Mucosa of descending colon (tissue), 3 donors: ENCODE results near the gene CASZ1. TPM values are rescaled to one million over a fixed set of nuclear protein-coding genes. Genes with fewer than 3 reads are reported as not detected.

Experiments
- ATAC-seq: fragments of 200-7000 bp; cut with Tn5 transposase; one replicate; pipeline ENCODE4 v1.9.1; 2020; ENCODE audit warnings: mild to moderate bottlenecking, moderate library complexity
- DNase-seq, 3 donors: peaks; one replicate each; pipeline ENCODE4 v3.0.0-alpha.2; 2020
- H3K36me3 ChIP-seq: fragments of 200-600 bp; one replicate; pipeline ENCODE4 v1.8.0; 2021; ENCODE audit warnings: low read depth, mild to moderate bottlenecking
- H3K4me1 ChIP-seq: fragments of 200-600 bp; one replicate; pipeline ENCODE4 v1.8.0; 2021; ENCODE audit warnings: low read depth, mild to moderate bottlenecking
- H3K4me3 ChIP-seq: fragments of 200-600 bp; one replicate; pipeline ENCODE4 v1.8.0; 2021; ENCODE audit warnings: mild to moderate bottlenecking
- H3K9me3 ChIP-seq: fragments of 200-600 bp; one replicate; pipeline ENCODE4 v1.8.0; 2021; ENCODE audit warnings: mild to moderate bottlenecking
- CTCF ChIP-seq: fragments of 200-600 bp; IDR thresholded peaks from one replicate; pipeline ENCODE4 v1.8.0; 2022; ENCODE audit warnings: antibody characterized with exemption, mild to moderate bottlenecking
- intact Hi-C, 2 donors: fragments of 100-400 bp; cut with DNase I in 1 of 2; cut with micrococcal nuclease in 1 of 2; formaldehyde crosslinking; loops; one replicate each; pipeline versions ENCODE4 v1.11.0 to v1.11.1; 2022; cut with DNase I, micrococcal nuclease
- total RNA-seq, 3 donors: library from RNA; stranded (reverse); fragmentation: NEBNext Ultra II Directional in 2 of 3; extraction: Animal tissue kit (Norgen Biotek cat#: 25700) in 2 of 3; gene quantifications; one replicate each; pipeline versions ENCODE4 v1.2.1 to v1.2.4, GENCODE V29; 2021 to 2023
- donor health status: DM: no; HTN: no; CAD: no; lungs with moderate emphysema.
- donor health status: DM: no; HTN: no; CAD: no.
- donor health status: DM: no; HTN: yes; CAD: no.

CASZ1 gene
- total RNA-seq, 3 donors from 2014 or later: 66.5 to 110 (median 84.5) TPM

GRCh38 chr1:10699470-10699835, 97.0 kb downstream of the CASZ1 start:
- peaks cover 3% of the 10 kb centered on the region for H3K4me1 ChIP-seq
- no peak overlapping the region for H3K4me3 ChIP-seq
- H3K36me3 ChIP-seq: no peaks in the 10 kb centered on the region
- DNase-seq (no peak), ATAC-seq (no peak)
- H3K9me3 ChIP-seq: no peaks in the 10 kb centered on the region
- TF ChIP-seq CTCF: no peak
- intact Hi-C loops: loop anchor here in 1 of 2 donors (10.0 kb wide), 1 partner anchor 95 kb away; the partner anchor contains the start of gene CASZ1

- no peaks in the 10 kb centered on the region for H3K36me3 ChIP-seq
- H3K4me1 ChIP-seq: peaks cover 3% of the 10 kb centered on the region
- ATAC-seq (no peak), DNase-seq (no peak)
- H3K9me3 ChIP-seq: no peaks in the 10 kb centered on the region
- TF ChIP-seq CTCF: no peak
- H3K4me3 ChIP-seq: no peak overlapping the region
- intact Hi-C loops: loop anchor here in 1 of 2 donors (10.0 kb wide), 1 partner anchor 96 kb away; the partner anchor contains the start of gene CASZ1
Observed at GRCh38 chr1:10698726-10699469, 97.5 kb downstream of the CASZ1 start.

GRCh38 chr1:10697621-10698160, 98.8 kb downstream of the CASZ1 start:
- Histone ChIP-seq H3K4me1 (peaks cover 8% of the 10 kb centered on the region), H3K36me3 (no peaks in the 10 kb centered on the region), H3K9me3 (no peaks in the 10 kb centered on the region), H3K4me3 (no peak overlapping the region)
- intact Hi-C loops: loop anchor here in 1 of 2 donors (10.0 kb wide), 1 partner anchor 97 kb away; the partner anchor contains the start of gene CASZ1
- TF ChIP-seq CTCF: no peak
- ATAC-seq (no peak), DNase-seq (no peak)

GRCh38 chr1:10696977-10697376, 99.5 kb downstream of the CASZ1 start:
- DNase-seq (no peak), ATAC-seq (no peak)
- Histone ChIP-seq H3K9me3 (no peaks in the 10 kb centered on the region), H3K4me3 (no peak overlapping the region), H3K36me3 (no peaks in the 10 kb centered on the region), H3K4me1 (peaks cover 16% of the 10 kb centered on the region)
- intact Hi-C loops: loop anchor here in 1 of 2 donors (10.0 kb wide), 1 partner anchor 98 kb away; the partner anchor contains the start of gene CASZ1
- no peak for TF ChIP-seq CTCF

- DNase-seq: peak; percentile 89 to 93 (median 91)
- TF ChIP-seq CTCF: no peak
- Histone ChIP-seq H3K36me3 (no peaks in the 10 kb centered on the region), H3K9me3 (no peaks in the 10 kb centered on the region), H3K4me3 (no peak overlapping the region), H3K4me1 (peaks cover 20% of the 10 kb centered on the region)
- ATAC-seq: peak; percentile 76
- intact Hi-C loops: loop anchor here in 1 of 2 donors (10.0 kb wide), 1 partner anchor 100 kb away; the partner anchor contains the start of gene CASZ1
Observed at GRCh38 chr1:10694633-10695627, 101.5 kb downstream of the CASZ1 start.
